Body of pancreas (tissue), 4 donors: ENCODE data around the gene PCDHB10.

ENCODE experiments used
- CTCF ChIP-seq, 7 experiments: fragments of 450-650 bp in 4 of 7; fragments of 200-600 bp in 3 of 7; sonication (generic) in 3 of 7; IDR thresholded peaks; one replicate each; pipeline ENCODE4 v1.5.1; 2016 to 2019; ENCODE audit warnings: antibody characterized with exemption in 7 of 7
- POLR2A ChIP-seq, 3 donors: fragments of 450-650 bp; IDR thresholded peaks; one replicate each; pipeline ENCODE4 v1.6.1; 2016; ENCODE audit warnings: antibody characterized with exemption in 3 of 3, mild to moderate bottlenecking in 2 of 3

DNA sequence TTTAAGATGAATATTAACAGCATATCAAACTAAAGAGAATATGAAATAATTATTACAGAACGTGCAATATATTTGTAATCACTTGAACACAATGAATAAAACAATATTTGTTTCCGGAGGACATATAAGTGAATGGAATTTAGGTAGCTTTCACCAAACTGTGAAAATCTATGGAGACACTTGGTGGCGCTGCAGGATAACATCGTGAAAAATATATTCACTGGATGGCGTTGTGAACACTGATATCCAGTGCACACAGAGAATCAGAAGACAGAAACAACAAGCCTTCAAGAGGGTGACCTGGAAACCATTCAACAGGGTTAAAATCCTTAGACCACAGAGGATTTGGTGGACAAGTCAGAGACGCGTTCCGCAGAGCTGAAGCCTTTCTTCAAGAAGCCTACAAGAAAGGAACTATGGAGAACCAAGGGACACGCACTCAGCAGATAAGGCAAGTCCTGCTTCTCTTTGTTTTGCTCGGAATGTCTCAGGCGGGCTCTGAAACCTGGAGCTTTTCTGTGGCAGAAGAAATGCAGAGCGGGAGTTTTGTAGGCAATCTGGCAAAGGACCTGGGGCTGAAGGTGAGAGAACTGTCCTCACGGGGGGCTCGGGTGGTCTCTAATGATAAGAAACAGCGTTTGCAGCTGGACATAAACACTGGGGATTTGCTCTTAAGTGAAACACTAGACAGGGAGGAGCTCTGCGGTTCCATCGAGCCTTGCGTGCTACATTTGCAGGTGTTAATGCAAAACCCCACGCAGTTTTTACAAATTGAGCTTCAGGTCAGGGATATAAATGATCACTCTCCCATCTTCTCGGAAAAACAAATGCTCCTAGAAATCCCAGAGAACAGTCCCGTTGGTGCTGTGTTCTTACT lies 7.4 kb downstream of the PCDHB10 start, which contains the start of gene PCDHB11:
- TF ChIP-seq CTCF (IDR thresholded peaks at IDR 0.05), result peak in 5 of 7 experiments; percentile 35 to 54 (median 50)
- peak in 2 of 3 donors; percentile 17 to 32 for TF ChIP-seq POLR2A (IDR thresholded peaks at IDR 0.05)
